ENCODE measurements around the gene KRTAP4-16.
"Not testable (repeated sequence)": the region's sequence is repeated elsewhere in the genome, so short reads cannot be mapped to it uniquely, and the experiment has no call there.

The KRTAP4-16 gene

GRCh38 chr17:41131979-41132378, 30.0 kb upstream of the KRTAP4-16 start:
- H3K4me3 Mint-ChIP-seq: no peak overlapping the region
- H3K27me3 Mint-ChIP-seq: no peaks in the 10 kb centered on the region
- no peak overlapping the region for H3K27ac Mint-ChIP-seq
- H3K9me3 Mint-ChIP-seq: no peaks in the 10 kb centered on the region
- ATAC-seq (replicated peaks): no peak
- no peaks in the 10 kb centered on the region for H3K36me3 Mint-ChIP-seq (ENCODE audit: insufficient read depth)
- H3K4me1 Mint-ChIP-seq (ENCODE audit: low read depth in 2 of 2): peaks cover 11 to 14% of the 10 kb centered on the region in 2 donors
- DNase-seq: no peak

- DNase-seq: no peak
- peaks cover 9% of the 10 kb centered on the region for H3K36me3 Mint-ChIP-seq (ENCODE audit: insufficient read depth)
- peaks cover 10 to 12% of the 10 kb centered on the region in 2 donors for H3K27me3 Mint-ChIP-seq
- H3K27ac Mint-ChIP-seq: no peak overlapping the region
- peaks cover 30 to 40% of the 10 kb centered on the region in 2 donors for H3K4me1 Mint-ChIP-seq (ENCODE audit: low read depth in 2 of 2)
- no peak overlapping the region for H3K4me3 Mint-ChIP-seq
- ATAC-seq (replicated peaks): no peak
- no peaks in the 10 kb centered on the region for H3K9me3 Mint-ChIP-seq
Measured at GRCh38 chr17:41127371-41127770, 25.4 kb upstream of the KRTAP4-16 start.

GRCh38 chr17:41126412-41126811, 24.4 kb upstream of the KRTAP4-16 start:
- H3K27me3 Mint-ChIP-seq: peaks cover 12 to 14% of the 10 kb centered on the region in 2 donors
- no peaks in the 10 kb centered on the region for H3K9me3 Mint-ChIP-seq
- peaks cover 30 to 33% of the 10 kb centered on the region in 2 donors for H3K4me1 Mint-ChIP-seq (ENCODE audit: low read depth in 2 of 2)
- ATAC-seq (replicated peaks) (no peak), DNase-seq (no peak)
- H3K27ac Mint-ChIP-seq: no peak overlapping the region
- peak overlapping the region in 1 of 2 donors; percentile 27 for H3K4me3 Mint-ChIP-seq
- H3K36me3 Mint-ChIP-seq (ENCODE audit: insufficient read depth): peaks cover 9% of the 10 kb centered on the region

GRCh38 chr17:41125064-41125463, 23.1 kb upstream of the KRTAP4-16 start:
- ATAC-seq (replicated peaks) (no peak), DNase-seq (no peak)
- Mint-ChIP-seq H3K36me3 (ENCODE audit: insufficient read depth) (peaks cover 10% of the 10 kb centered on the region), H3K27ac (no peak overlapping the region), H3K27me3 (peaks cover 12 to 14% of the 10 kb centered on the region in 2 donors), H3K4me3 (no peak overlapping the region), H3K9me3 (no peaks in the 10 kb centered on the region), H3K4me1 (ENCODE audit: low read depth in 2 of 2) (peaks cover 30 to 34% of the 10 kb centered on the region in 2 donors)

GRCh38 chr17:41123991-41124371, 22.0 kb upstream of the KRTAP4-16 start, which contains the start of gene KRTAP4-12:
Gene KRTAP4-12, minus strand, starts transcription at chr17:41124182. Its CDS starts 60 bp downstream, at chr17:41124122.
- Mint-ChIP-seq H3K36me3 (ENCODE audit: insufficient read depth) (peaks cover 13% of the 10 kb centered on the region), H3K4me3 (peak within 1 kb of the TSS; percentile 48 to 68), H3K4me1 (ENCODE audit: low read depth in 2 of 2) (peaks cover 33 to 38% of the 10 kb centered on the region in 2 donors), H3K27me3 (peaks cover 12 to 14% of the 10 kb centered on the region in 2 donors)
- H3K27ac Mint-ChIP-seq; ATAC-seq (replicated peaks); DNase-seq; H3K9me3 Mint-ChIP-seq: not testable (repeated sequence)

- Mint-ChIP-seq H3K36me3 (ENCODE audit: insufficient read depth) (peaks cover 13% of the 10 kb centered on the region), H3K27me3 (peaks cover 13 to 14% of the 10 kb centered on the region in 2 donors), H3K4me3 (peak overlapping the region; percentile 48 to 68), H3K4me1 (ENCODE audit: low read depth in 2 of 2) (peaks cover 33 to 36% of the 10 kb centered on the region in 2 donors)
- H3K9me3 Mint-ChIP-seq; H3K27ac Mint-ChIP-seq; DNase-seq; ATAC-seq (replicated peaks): not testable (repeated sequence)
Measured at GRCh38 chr17:41123292-41123990, 21.4 kb upstream of the KRTAP4-16 start.

- no peak overlapping the region for H3K4me3 Mint-ChIP-seq
- DNase-seq (no peak), ATAC-seq (replicated peaks) (no peak)
- peaks cover 36 to 39% of the 10 kb centered on the region in 2 donors for H3K4me1 Mint-ChIP-seq (ENCODE audit: low read depth in 2 of 2)
- H3K27ac Mint-ChIP-seq: no peak overlapping the region
- no peaks in the 10 kb centered on the region for H3K9me3 Mint-ChIP-seq
- H3K27me3 Mint-ChIP-seq: peaks cover 24 to 30% of the 10 kb centered on the region in 2 donors
- H3K36me3 Mint-ChIP-seq (ENCODE audit: insufficient read depth): peaks cover 13% of the 10 kb centered on the region
Measured at GRCh38 chr17:41121742-41122141, 19.7 kb upstream of the KRTAP4-16 start.

- H3K4me1 Mint-ChIP-seq (ENCODE audit: low read depth in 2 of 2): peaks cover 28 to 39% of the 10 kb centered on the region in 2 donors
- H3K27ac Mint-ChIP-seq: peak overlapping the region in 1 of 2 donors; percentile 7
- not testable (repeated sequence) for H3K9me3 Mint-ChIP-seq; H3K36me3 Mint-ChIP-seq (ENCODE audit: insufficient read depth); DNase-seq
- ATAC-seq (replicated peaks): peak; percentile 57
- peaks cover 39 to 48% of the 10 kb centered on the region in 2 donors for H3K27me3 Mint-ChIP-seq
- H3K4me3 Mint-ChIP-seq: peak overlapping the region; percentile 7 to 20
Measured at GRCh38 chr17:41119696-41120690, 18.0 kb upstream of the KRTAP4-16 start.

GRCh38 chr17:41118721-41119120, 16.7 kb upstream of the KRTAP4-16 start:
- Mint-ChIP-seq H3K4me1 (ENCODE audit: low read depth in 2 of 2) (peaks cover 19 to 28% of the 10 kb centered on the region in 2 donors), H3K9me3 (no peaks in the 10 kb centered on the region), H3K27me3 (peaks cover 45 to 60% of the 10 kb centered on the region in 2 donors), H3K4me3 (no peak overlapping the region), H3K27ac (no peak overlapping the region), H3K36me3 (ENCODE audit: insufficient read depth) (peaks cover 4% of the 10 kb centered on the region)
- ATAC-seq (replicated peaks) (no peak), DNase-seq (no peak)

- H3K36me3 Mint-ChIP-seq (ENCODE audit: insufficient read depth); DNase-seq; H3K4me3 Mint-ChIP-seq; ATAC-seq (replicated peaks); H3K27ac Mint-ChIP-seq; H3K9me3 Mint-ChIP-seq: not testable (repeated sequence)
- Mint-ChIP-seq H3K4me1 (ENCODE audit: low read depth in 2 of 2) (peaks cover 12 to 22% of the 10 kb centered on the region in 2 donors), H3K27me3 (peaks cover 39 to 52% of the 10 kb centered on the region in 2 donors)
Measured at GRCh38 chr17:41117846-41118386, 15.9 kb upstream of the KRTAP4-16 start, which contains the start of gene KRTAP4-11. Gene KRTAP4-11, minus strand, starts transcription at chr17:41118373. Its CDS starts 58 bp downstream, at chr17:41118315.

GRCh38 chr17:41116297-41116696, 14.3 kb upstream of the KRTAP4-16 start:
- H3K27ac Mint-ChIP-seq: no peak overlapping the region
- ATAC-seq (replicated peaks) (peak; percentile 44), DNase-seq (no peak)
- H3K9me3 Mint-ChIP-seq: no peaks in the 10 kb centered on the region
- peaks cover 4% of the 10 kb centered on the region for H3K36me3 Mint-ChIP-seq (ENCODE audit: insufficient read depth)
- H3K4me1 Mint-ChIP-seq (ENCODE audit: low read depth in 2 of 2): peaks cover 12 to 21% of the 10 kb centered on the region in 2 donors
- peaks cover 32 to 49% of the 10 kb centered on the region in 2 donors for H3K27me3 Mint-ChIP-seq
- no peak overlapping the region for H3K4me3 Mint-ChIP-seq

GRCh38 chr17:41111151-41111885, 9.3 kb upstream of the KRTAP4-16 start:
- H3K27ac Mint-ChIP-seq: no peak overlapping the region
- peaks cover 29 to 41% of the 10 kb centered on the region in 2 donors for H3K27me3 Mint-ChIP-seq
- H3K9me3 Mint-ChIP-seq: no peaks in the 10 kb centered on the region
- H3K36me3 Mint-ChIP-seq (ENCODE audit: insufficient read depth): no peaks in the 10 kb centered on the region
- DNase-seq (no peak), ATAC-seq (replicated peaks) (no peak)
- no peak overlapping the region for H3K4me3 Mint-ChIP-seq
- H3K4me1 Mint-ChIP-seq (ENCODE audit: low read depth in 2 of 2): peaks cover under 1 to 4% of the 10 kb centered on the region in 2 donors

Data from effector memory CD8-positive, alpha-beta T cell (primary cell).